Neural progenitor cell (in vitro differentiated cells): ENCODE results near the gene RET. TPM values are rescaled to one million over a fixed set of nuclear protein-coding genes. Genes with fewer than 3 reads are reported as not detected.

ENCODE experiments used
- DNase-seq: peaks from one replicate; pipeline ENCODE4 v3.0.0-alpha.2; 2016; ENCODE audit warnings: low spot score
- H2AFZ ChIP-seq: fragments of 200-600 bp; sonication (generic); replicated peaks from 2 replicates; pipeline ENCODE4 v1.6.1; 2016; ENCODE audit warnings: antibody characterized with exemption
- H3F3A ChIP-seq: fragments of 200-600 bp; sonication (generic); 2 replicates; pipeline ENCODE4 v1.6.1; 2016; ENCODE audit warnings: antibody characterized with exemption, low read depth
- H3K27ac ChIP-seq: fragments of 200-600 bp; sonication (generic); 2 replicates; pipeline ENCODE4 v1.5.1; 2016; ENCODE audit warnings: mild to moderate bottlenecking
- H3K27me3 ChIP-seq: fragments of 200-600 bp; sonication (generic); 2 replicates; pipeline ENCODE4 v1.6.1; 2016; ENCODE audit warnings: mild to moderate bottlenecking, moderate library complexity
- H3K36me3 ChIP-seq: fragments of 200-600 bp; sonication (generic); 2 replicates; pipeline ENCODE4 v1.5.1; 2016
- H3K4me1 ChIP-seq: fragments of 200-600 bp; sonication (generic); 2 replicates; pipeline ENCODE4 v1.6.1; 2016; ENCODE audit warnings: mixed run types
- H3K4me2 ChIP-seq: fragments of 200-600 bp; sonication (generic); 2 replicates; pipeline ENCODE4 v1.6.1; 2016
- H3K4me3 ChIP-seq: fragments of 200-600 bp; sonication (generic); 2 replicates; pipeline ENCODE4 v1.5.1; 2016
- H3K79me2 ChIP-seq: fragments of 200-600 bp; sonication (generic); 2 replicates; pipeline ENCODE4 v1.6.1; 2016; ENCODE audit warnings: low read depth
- H3K9ac ChIP-seq: fragments of 200-600 bp; sonication (generic); 2 replicates; pipeline ENCODE4 v1.6.1; 2016
- H3K9me3 ChIP-seq: fragments of 200-600 bp; sonication (generic); 2 replicates; pipeline ENCODE4 v1.5.1; 2016; ENCODE audit warnings: low read depth
- H4K20me1 ChIP-seq: fragments of 200-600 bp; sonication (generic); 2 replicates; pipeline ENCODE4 v1.6.1; 2016; ENCODE audit warnings: low read depth
- H3K27ac Mint-ChIP-seq: 3 replicates; pipeline ENCODE4 v1.8.0; 2021; ENCODE audit warnings: mixed read lengths
- H3K27me3 Mint-ChIP-seq: 2 replicates; pipeline ENCODE4 v1.8.0; 2022; ENCODE audit warnings: low read depth, mild to moderate bottlenecking, inconsistent platforms, moderate library complexity, mixed read lengths; ENCODE audit not compliant: insufficient read depth
- H3K36me3 Mint-ChIP-seq: 3 replicates; pipeline ENCODE4 v1.8.0; 2021; ENCODE audit warnings: mixed read lengths
- H3K4me1 Mint-ChIP-seq: 3 replicates; pipeline ENCODE4 v1.8.0; 2021; ENCODE audit warnings: mixed read lengths
- H3K4me3 Mint-ChIP-seq: 3 replicates; pipeline ENCODE4 v1.8.0; 2021; ENCODE audit warnings: mild to moderate bottlenecking, moderate library complexity, mixed read lengths
- H3K9me3 Mint-ChIP-seq: 3 replicates; pipeline ENCODE4 v1.8.0; 2020; ENCODE audit warnings: mixed read lengths
- CTCF ChIP-seq: fragments of 200-600 bp; sonication (generic); IDR thresholded peaks from 2 replicates; pipeline ENCODE4 v1.5.1; 2017; ENCODE audit warnings: antibody characterized with exemption, mild to moderate bottlenecking
- EZH2 ChIP-seq: fragments of 200-600 bp; sonication (generic); IDR thresholded peaks from 2 replicates; pipeline ENCODE4 v1.6.1; 2017; ENCODE audit warnings: antibody characterized with exemption, mild to moderate bottlenecking, moderate library complexity
- EZH2phosphoT487 ChIP-seq: fragments of 200-600 bp; sonication (generic); IDR thresholded peaks from 2 replicates; pipeline ENCODE4 v1.6.1; 2017; ENCODE audit warnings: antibody characterized with exemption
- total RNA-seq: library from RNA; depleted of rRNA; stranded (reverse); fragments of >200 nt; gene quantifications from 2 replicates; pipeline ENCODE4 v1.2.3, GENCODE V29; 2015; ENCODE audit warnings: low replicate concordance

The RET gene
- total RNA-seq, result 1.4 and 2.7 TPM in 2 replicates

DNA sequence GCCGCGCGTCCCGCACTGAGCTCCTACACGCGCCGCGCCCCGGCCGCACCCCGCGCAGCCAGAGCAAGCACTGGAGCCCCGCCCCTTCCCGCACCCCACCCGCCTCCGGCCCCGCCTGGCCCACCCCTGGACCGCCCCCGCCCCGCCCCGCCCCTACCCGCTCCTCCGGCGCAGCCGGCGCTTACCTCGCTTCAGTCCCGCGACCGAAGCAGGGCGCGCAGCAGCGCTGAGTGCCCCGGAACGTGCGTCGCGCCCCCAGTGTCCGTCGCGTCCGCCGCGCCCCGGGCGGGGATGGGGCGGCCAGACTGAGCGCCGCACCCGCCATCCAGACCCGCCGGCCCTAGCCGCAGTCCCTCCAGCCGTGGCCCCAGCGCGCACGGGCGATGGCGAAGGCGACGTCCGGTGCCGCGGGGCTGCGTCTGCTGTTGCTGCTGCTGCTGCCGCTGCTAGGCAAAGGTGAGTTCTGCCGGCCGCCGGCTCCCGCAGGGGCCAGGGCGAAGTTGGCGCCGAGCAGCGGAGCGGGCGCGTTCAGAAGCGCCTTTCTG is at the start of gene RET:
TSS of gene RET (plus strand) at position 194 of the 545 bp plus-strand sequence. CDS start at position 384, 190 bp downstream.
- Mint-ChIP-seq H3K4me1 (peaks cover 5% of the 10 kb centered on the region), H3K36me3 (no peaks in the 10 kb centered on the region), H3K27ac (no peak within 1 kb of the TSS), H3K4me3 (peak within 1 kb of the TSS; percentile 79), H3K9me3 (no peaks in the 10 kb centered on the region), H3K27me3 (peaks cover 44% of the 10 kb centered on the region)
- H3K4me3 ChIP-seq, result peak within 1 kb of the TSS; percentile 78
- no peak within 1 kb of the TSS for H3K27ac ChIP-seq
- TF ChIP-seq EZH2phosphoT487, result peak; percentile 77
- peak; percentile 86 for TF ChIP-seq EZH2
- no peak for TF ChIP-seq CTCF
- no peaks in the 10 kb centered on the region for H3K79me2 ChIP-seq
- H3K36me3 ChIP-seq, result no peaks in the 10 kb centered on the region
- H3K4me1 ChIP-seq, result no peaks in the 10 kb centered on the region
- H3K9ac ChIP-seq, result no peak within 1 kb of the TSS
- peaks cover 17% of the 10 kb centered on the region for H3F3A ChIP-seq
- no peaks in the 10 kb centered on the region for H3K9me3 ChIP-seq
- peak within 1 kb of the TSS; percentile 91 for H2AFZ ChIP-seq
- H3K4me2 ChIP-seq, result peak within 1 kb of the TSS; percentile 100
- H3K27me3 ChIP-seq, result peaks cover 53% of the 10 kb centered on the region
- peaks cover 9% of the 10 kb centered on the region for H4K20me1 ChIP-seq
- peak; percentile 84 for DNase-seq

DNA sequence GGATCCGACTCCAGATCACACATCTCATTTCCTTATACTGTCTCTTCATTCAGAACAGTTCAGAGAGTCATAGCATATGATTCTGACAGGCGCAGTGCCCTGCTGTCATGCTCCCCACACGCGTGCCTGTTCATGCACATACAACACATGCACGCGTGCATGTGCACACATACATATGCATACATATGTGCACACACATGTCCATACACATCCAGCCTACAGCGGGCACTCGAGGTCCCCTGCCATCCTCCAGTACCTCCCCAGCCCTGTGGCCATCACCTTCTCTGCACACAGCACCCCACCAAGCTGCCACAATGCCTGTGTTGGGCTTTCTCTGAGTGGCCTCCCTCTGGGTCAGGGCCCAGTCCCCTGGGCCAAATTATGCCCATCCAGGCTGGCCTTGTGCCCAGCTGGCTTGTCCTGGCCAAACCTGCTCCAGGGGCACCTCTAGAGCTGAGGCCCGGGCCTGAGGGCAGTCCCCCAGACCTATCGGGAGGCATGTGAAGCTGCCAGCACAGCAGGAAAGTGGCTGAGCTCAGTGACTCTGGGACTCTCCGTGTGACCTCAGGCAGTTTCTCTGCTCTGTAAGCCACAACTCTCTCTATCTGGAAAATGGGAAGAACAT is 49.4 kb upstream of the RET start:
- H4K20me1 ChIP-seq, result no peaks in the 10 kb centered on the region
- TF ChIP-seq EZH2, result no peak
- TF ChIP-seq CTCF, result no peak
- no peak for TF ChIP-seq EZH2phosphoT487
- no peaks in the 10 kb centered on the region for H3K36me3 Mint-ChIP-seq
- H3K27ac ChIP-seq, result no peak overlapping the region
- peak overlapping the region; percentile 58 for H3K27ac Mint-ChIP-seq
- H3F3A ChIP-seq, result no peaks in the 10 kb centered on the region
- H3K4me3 ChIP-seq, result no peak overlapping the region
- peaks cover 11% of the 10 kb centered on the region for H3K4me1 Mint-ChIP-seq
- peaks cover 18% of the 10 kb centered on the region for H3K27me3 ChIP-seq
- no peak overlapping the region for H3K4me3 Mint-ChIP-seq
- no peak overlapping the region for H3K9ac ChIP-seq
- H3K4me1 ChIP-seq, result peaks cover 11% of the 10 kb centered on the region
- H3K9me3 Mint-ChIP-seq, result peaks cover 18% of the 10 kb centered on the region
- DNase-seq, result no peak
- no peaks in the 10 kb centered on the region for H3K9me3 ChIP-seq
- H3K4me2 ChIP-seq, result peak overlapping the region; percentile 79
- peaks cover 12% of the 10 kb centered on the region for H3K27me3 Mint-ChIP-seq
- H3K79me2 ChIP-seq, result no peaks in the 10 kb centered on the region
- no peak overlapping the region for H2AFZ ChIP-seq
- H3K36me3 ChIP-seq, result no peaks in the 10 kb centered on the region

DNA sequence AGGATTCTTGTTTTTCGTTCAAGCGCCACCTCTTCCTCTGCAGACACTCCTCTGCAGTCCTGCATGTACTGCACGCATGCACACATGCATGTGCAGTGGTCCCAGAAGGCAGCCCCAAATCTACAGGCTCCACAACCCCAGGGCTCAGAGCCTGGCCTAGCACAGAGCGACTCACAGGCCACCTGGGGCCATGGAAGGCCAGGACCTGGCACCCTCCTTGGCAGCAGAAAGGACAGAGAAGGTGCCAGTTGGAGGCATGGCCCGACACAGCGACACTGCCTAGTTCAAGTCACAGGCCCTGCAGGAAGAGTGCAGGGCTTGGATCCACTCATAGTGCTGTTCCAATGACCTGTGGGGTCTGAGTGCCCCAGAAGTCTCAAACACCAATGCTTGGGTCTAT is 48.7 kb upstream of the RET start:
- H3K27ac Mint-ChIP-seq, result no peak overlapping the region
- H3K4me3 ChIP-seq, result no peak overlapping the region
- no peak overlapping the region for H3K27ac ChIP-seq

More for the DNA sequence above, 48.7 kb upstream of the RET start:
- Mint-ChIP-seq H3K4me1 (peaks cover 11% of the 10 kb centered on the region), H3K9me3 (peaks cover 20% of the 10 kb centered on the region), H3K4me3 (no peak overlapping the region), H3K27me3 (peaks cover 10% of the 10 kb centered on the region), H3K36me3 (no peaks in the 10 kb centered on the region)
- peaks cover 11% of the 10 kb centered on the region for H3K4me1 ChIP-seq
- H3K9ac ChIP-seq, result no peak overlapping the region
- no peak overlapping the region for H3K4me2 ChIP-seq
- peaks cover 4% of the 10 kb centered on the region for H3K36me3 ChIP-seq
- no peak for TF ChIP-seq EZH2
- TF ChIP-seq EZH2phosphoT487, result no peak
- TF ChIP-seq CTCF, result no peak
- no peak overlapping the region for H2AFZ ChIP-seq
- DNase-seq, result no peak
- H3K79me2 ChIP-seq, result no peaks in the 10 kb centered on the region
- H3F3A ChIP-seq, result no peaks in the 10 kb centered on the region
- peaks cover under 1% of the 10 kb centered on the region for H3K9me3 ChIP-seq
- no peaks in the 10 kb centered on the region for H4K20me1 ChIP-seq
- H3K27me3 ChIP-seq, result peaks cover 18% of the 10 kb centered on the region
